Testis (tissue), 3 donors: ENCODE measurements around the gene OSR1. TPM values are rescaled to one million over a fixed set of nuclear protein-coding genes. Genes with fewer than 3 reads are reported as not detected.
"Not testable (repeated sequence)": the region's sequence is repeated elsewhere in the genome, so short reads cannot be mapped to it uniquely, and the experiment has no call there.

ENCODE experiments used
- DNase-seq: peaks from one replicate; pipeline ENCODE4 v3.0.0-alpha.2; 2019
- H3K27ac ChIP-seq, 2 donors: fragments of 200-600 bp; sonication (generic); one replicate each; pipeline ENCODE4 v1.5.1; 2019
- H3K27me3 ChIP-seq: fragments of 200-600 bp; sonication (generic); one replicate; pipeline ENCODE4 v1.5.1; 2019
- H3K36me3 ChIP-seq: fragments of 200-600 bp; sonication (generic); one replicate; pipeline ENCODE4 v1.5.1; 2017; ENCODE audit warnings: low read depth; ENCODE audit errors: missing control alignments
- H3K4me1 ChIP-seq: fragments of 200-600 bp; sonication (generic); one replicate; pipeline ENCODE4 v1.5.1; 2019
- H3K4me3 ChIP-seq, 2 donors: fragments of 200-600 bp; sonication (generic); one replicate each; pipeline ENCODE4 v1.5.1; 2017 to 2019
- H3K9me3 ChIP-seq: fragments of 200-600 bp; sonication (generic); one replicate; pipeline ENCODE4 v1.5.1; 2017
- CTCF ChIP-seq, 3 experiments: fragments of 450-650 bp in 2 of 3; fragments of 200-600 bp in 1 of 3; sonication (generic) in 1 of 3; IDR thresholded peaks; one replicate each; pipeline ENCODE4 v1.5.1; 2016 to 2019; ENCODE audit warnings: antibody characterized with exemption in 3 of 3, mild to moderate bottlenecking in 2 of 3, moderate library complexity in 1 of 3
- POLR2A ChIP-seq: fragments of 450-650 bp; IDR thresholded peaks from one replicate; pipeline ENCODE4 v1.6.1; 2017; ENCODE audit warnings: antibody characterized with exemption, mild to moderate bottlenecking, moderate library complexity
- WGBS, 2 donors: methylation state at CpG; one replicate each; pipeline ENCODE4 v1.1.5; 2018; 5-methylcytosine and 5-hydroxymethylcytosine counted together
- intact Hi-C: fragments of 100-400 bp; cut with DNase I; formaldehyde crosslinking; loops from one replicate; pipeline ENCODE4 v1.15.1; 2023; ENCODE audit warnings: low total_unique reads
- polyA plus RNA-seq: library from polyadenylated mRNA; stranded (reverse); fragments of 350-450 nt; fragmentation: Illumina TruSeq; extraction: RNeasy Lipid Tissue Mini Kit (QIAGEN cat#74804); gene quantifications from one replicate; pipeline ENCODE4 v1.2.3, GENCODE V29; 2014; ENCODE audit warnings: low read depth, low replicate concordance; ENCODE audit not compliant: insufficient read depth
- total RNA-seq, 2 donors: library from RNA; depleted of rRNA; stranded (reverse); fragments of >200 nt; gene quantifications; one replicate each; pipeline ENCODE4 v1.2.3, GENCODE V29; 2016

OSR1 gene
- total and polyA plus RNA-seq, 3 donors from 2014 or later, result 8.9 to 27.7 (median 21.5) TPM

- H3K4me1 ChIP-seq, result no peaks in the 10 kb centered on the region
- no peak for TF ChIP-seq POLR2A
- no peak for TF ChIP-seq CTCF (IDR thresholded peaks at IDR 0.05)
- H3K36me3 ChIP-seq, result no peaks in the 10 kb centered on the region
- H3K27ac ChIP-seq, result no peak overlapping the region
- intact Hi-C loops, result no loop called here
- no peak for DNase-seq
- no peaks in the 10 kb centered on the region for H3K27me3 ChIP-seq
- 86 to 98% methylated on average over 1 of the region's 1 CpG for WGBS, 2 donors
- H3K4me3 ChIP-seq, result no peak overlapping the region
- no peaks in the 10 kb centered on the region for H3K9me3 ChIP-seq
These were observed 37.6 kb downstream of the OSR1 start for GRCh38 chr2:19320813-19321212.

- H3K27ac ChIP-seq, result no peak overlapping the region
- no peaks in the 10 kb centered on the region for H3K4me1 ChIP-seq
- H3K9me3 ChIP-seq, result no peaks in the 10 kb centered on the region
- no peak overlapping the region for H3K4me3 ChIP-seq
- H3K36me3 ChIP-seq, result no peaks in the 10 kb centered on the region
- intact Hi-C loops, result no loop called here
- DNase-seq, result no peak
- no peaks in the 10 kb centered on the region for H3K27me3 ChIP-seq
- 77 to 87% methylated on average over 3 of the region's 3 CpGs for WGBS, 2 donors
- TF ChIP-seq CTCF (IDR thresholded peaks at IDR 0.05) (no peak), POLR2A (no peak)
These were observed 38.7 kb downstream of the OSR1 start for GRCh38 chr2:19319698-19320097.

GRCh38 chr2:19319064-19319463 is 39.4 kb downstream of the OSR1 start:
- 75 to 79% methylated on average over 3 of the region's 3 CpGs for WGBS, 2 donors
- TF ChIP-seq CTCF (IDR thresholded peaks at IDR 0.05) (no peak), POLR2A (no peak)
- intact Hi-C loops, result no loop called here
- no peaks in the 10 kb centered on the region for H3K27me3 ChIP-seq
- H3K27ac ChIP-seq, result no peak overlapping the region
- H3K4me3 ChIP-seq, result no peak overlapping the region
- no peaks in the 10 kb centered on the region for H3K4me1 ChIP-seq
- H3K9me3 ChIP-seq, result no peaks in the 10 kb centered on the region
- no peak for DNase-seq
- no peaks in the 10 kb centered on the region for H3K36me3 ChIP-seq

GRCh38 chr2:19313553-19313952 is 44.9 kb downstream of the OSR1 start:
- 86% methylated on average over 6 of the region's 6 CpGs for WGBS, 2 donors
- Histone ChIP-seq H3K4me3 (no peak overlapping the region), H3K36me3 (no peaks in the 10 kb centered on the region), H3K9me3 (no peaks in the 10 kb centered on the region), H3K27ac (no peak overlapping the region), H3K27me3 (no peaks in the 10 kb centered on the region), H3K4me1 (no peaks in the 10 kb centered on the region)
- no peak for DNase-seq
- intact Hi-C loops, result no loop called here
- no peak for TF ChIP-seq POLR2A
- TF ChIP-seq CTCF (IDR thresholded peaks at IDR 0.05), result no peak

GRCh38 chr2:19312949-19313348 is 45.5 kb downstream of the OSR1 start:
- no peaks in the 10 kb centered on the region for H3K36me3 ChIP-seq
- H3K4me1 ChIP-seq, result no peaks in the 10 kb centered on the region
- no peaks in the 10 kb centered on the region for H3K27me3 ChIP-seq
- H3K9me3 ChIP-seq, result no peaks in the 10 kb centered on the region
- no peak overlapping the region for H3K27ac ChIP-seq
- intact Hi-C loops, result no loop called here
- TF ChIP-seq POLR2A (no peak), CTCF (IDR thresholded peaks at IDR 0.05) (peak in 1 of 3 experiments; percentile 2)
- no peak overlapping the region for H3K4me3 ChIP-seq
- peak; percentile 47 for DNase-seq

GRCh38 chr2:19306065-19306464 is 52.4 kb downstream of the OSR1 start:
- WGBS, 2 donors, result 86 to 89% methylated on average over 14 to 17 of the region's 18 CpGs

GRCh38 chr2:19305400-19306055 is 52.9 kb downstream of the OSR1 start:
- intact Hi-C loops, H3K27ac ChIP-seq, H3K4me1 ChIP-seq, H3K9me3 ChIP-seq, H3K4me3 ChIP-seq, H3K27me3 ChIP-seq, DNase-seq, H3K36me3 ChIP-seq: not testable (repeated sequence)
- 82 to 90% methylated on average over 14 to 15 of the region's 15 CpGs for WGBS, 2 donors

More at GRCh38 chr2:19306065-19306464, 52.4 kb downstream of the OSR1 start:
- H3K4me1 ChIP-seq, DNase-seq, H3K27me3 ChIP-seq, H3K4me3 ChIP-seq, H3K27ac ChIP-seq, H3K9me3 ChIP-seq, intact Hi-C loops, H3K36me3 ChIP-seq: not testable (repeated sequence)
